Endodermal cell (in vitro differentiated cells): Measurements from ENCODE around the gene TMEM273. TPM values are rescaled to one million over a fixed set of nuclear protein-coding genes. Genes with fewer than 3 reads are reported as not detected.

ENCODE experiments used
- DNase-seq: peaks from one replicate; pipeline ENCODE4 v3.0.0-alpha.2; 2017
- H3K27ac ChIP-seq: 2 replicates; pipeline ENCODE4 v1.5.1; 2013; ENCODE audit warnings: mild to moderate bottlenecking, low read depth, low read length, moderate library complexity
- H3K27me3 ChIP-seq: 2 replicates; pipeline ENCODE4 v1.6.1; 2013; ENCODE audit warnings: mild to moderate bottlenecking, low read length, moderate library complexity; ENCODE audit not compliant: insufficient read depth, control insufficient read depth, poor library complexity, severe bottlenecking
- H3K36me3 ChIP-seq: 2 replicates; pipeline ENCODE4 v1.7.0; 2013; ENCODE audit warnings: mild to moderate bottlenecking, low read length, moderate library complexity; ENCODE audit not compliant: control insufficient read depth, insufficient read depth
- H3K4me1 ChIP-seq: one replicate; pipeline ENCODE4 v1.7.0; 2013; ENCODE audit warnings: low read length; ENCODE audit not compliant: control insufficient read depth, insufficient read depth
- H3K4me3 ChIP-seq: 2 replicates; pipeline ENCODE4 v1.5.1; 2013; ENCODE audit warnings: mild to moderate bottlenecking, low read length, moderate library complexity
- H3K9ac ChIP-seq: 2 replicates; pipeline ENCODE4 v1.6.1; 2013; ENCODE audit warnings: mild to moderate bottlenecking, low read length, moderate library complexity; ENCODE audit not compliant: poor library complexity, severe bottlenecking; ENCODE audit errors: extremely low read depth
- H3K9me3 ChIP-seq: 2 replicates; pipeline ENCODE4 v1.6.1; 2013; ENCODE audit warnings: mild to moderate bottlenecking, low read length, moderate library complexity; ENCODE audit not compliant: control insufficient read depth
- H3K27ac Mint-ChIP-seq: 2 replicates; pipeline ENCODE4 v1.8.0; 2020; ENCODE audit warnings: mixed read lengths
- H3K27me3 Mint-ChIP-seq: 2 replicates; pipeline ENCODE4 v1.8.0; 2021; ENCODE audit warnings: mild to moderate bottlenecking, mixed read lengths; ENCODE audit not compliant: insufficient read depth
- H3K36me3 Mint-ChIP-seq: 2 replicates; pipeline ENCODE4 v1.8.0; 2020; ENCODE audit warnings: low read depth, mixed read lengths
- H3K4me1 Mint-ChIP-seq: 2 replicates; pipeline ENCODE4 v1.8.0; 2020; ENCODE audit warnings: mixed read lengths
- H3K4me3 Mint-ChIP-seq: 2 replicates; pipeline ENCODE4 v1.8.0; 2020; ENCODE audit warnings: mild to moderate bottlenecking, moderate library complexity, mixed read lengths
- H3K9me3 Mint-ChIP-seq: 2 replicates; pipeline ENCODE4 v1.8.0; 2020; ENCODE audit warnings: mild to moderate bottlenecking, mixed read lengths
- CTCF ChIP-seq: fragments of 200-600 bp; sonication (generic); conservative IDR thresholded peaks from 2 replicates; pipeline ENCODE4 v1.5.0; 2021; ENCODE audit warnings: antibody characterized with exemption, mild to moderate bottlenecking
- WGBS, 2 experiments: methylation state at CpG; one replicate each; pipeline versions ENCODE4 v1.1.5 to v1.1.7; 2013; ENCODE audit warnings: missing lambda C conversion rate in 2 of 2, mixed read lengths in 1 of 2; ENCODE audit not compliant: insufficient coverage in 1 of 2, insufficient read length in 1 of 2; 5-methylcytosine and 5-hydroxymethylcytosine counted together
- total RNA-seq, 2 donors: library from RNA; stranded (reverse); fragmentation: NEBNext Ultra II Directional in 1 of 2; extraction: Animal tissue kit (Norgen Biotek cat#: 25700) in 1 of 2; gene quantifications; 2 replicates in 1 of 2; 3 replicates in 1 of 2; pipeline ENCODE4 v1.2.1, GENCODE V29; 2021

Gene TMEM273
- total RNA-seq, 2 donors from 2014 or later, result not detected

GRCh38 chr10:49223205-49223604, 35.0 kb upstream of the TMEM273 start:
- Histone ChIP-seq H3K9ac (no peak overlapping the region), H3K36me3 (no peaks in the 10 kb centered on the region), H3K27me3 (no peaks in the 10 kb centered on the region), H3K9me3 (peaks cover 5% of the 10 kb centered on the region), H3K4me3 (no peak overlapping the region), H3K4me1 (no peaks in the 10 kb centered on the region), H3K27ac (no peak overlapping the region)
- H3K9me3 Mint-ChIP-seq, result peaks cover 14% of the 10 kb centered on the region
- peaks cover 10% of the 10 kb centered on the region for H3K27me3 Mint-ChIP-seq
- no peaks in the 10 kb centered on the region for H3K36me3 Mint-ChIP-seq
- peaks cover 9% of the 10 kb centered on the region for H3K4me1 Mint-ChIP-seq
- H3K27ac Mint-ChIP-seq, result no peak overlapping the region
- DNase-seq, result no peak
- no peak for TF ChIP-seq CTCF
- no peak overlapping the region for H3K4me3 Mint-ChIP-seq

- Histone ChIP-seq H3K36me3 (no peaks in the 10 kb centered on the region), H3K4me1 (no peaks in the 10 kb centered on the region), H3K9me3 (peaks cover 5% of the 10 kb centered on the region), H3K27me3 (no peaks in the 10 kb centered on the region), H3K27ac (no peak overlapping the region), H3K4me3 (no peak overlapping the region), H3K9ac (no peak overlapping the region)
- H3K27me3 Mint-ChIP-seq, result peaks cover 10% of the 10 kb centered on the region
- no peak overlapping the region for H3K27ac Mint-ChIP-seq
- H3K4me3 Mint-ChIP-seq, result no peak overlapping the region
- peaks cover 14% of the 10 kb centered on the region for H3K9me3 Mint-ChIP-seq
- DNase-seq, result no peak
- WGBS, 2 experiments, result 90 to 94% methylated on average over 2 to 3 of the region's 3 CpGs
- H3K4me1 Mint-ChIP-seq, result peaks cover 9% of the 10 kb centered on the region
- no peaks in the 10 kb centered on the region for H3K36me3 Mint-ChIP-seq
- TF ChIP-seq CTCF, result peak; percentile 23
Measured at GRCh38 chr10:49222170-49222569, 34.0 kb upstream of the TMEM273 start.

- peaks cover 5% of the 10 kb centered on the region for H3K9me3 ChIP-seq
- H3K4me1 Mint-ChIP-seq, result peaks cover 7% of the 10 kb centered on the region
- H3K27me3 ChIP-seq, result no peaks in the 10 kb centered on the region
- H3K36me3 Mint-ChIP-seq, result no peaks in the 10 kb centered on the region
- H3K27me3 Mint-ChIP-seq, result peaks cover 7% of the 10 kb centered on the region
- no peaks in the 10 kb centered on the region for H3K4me1 ChIP-seq
- TF ChIP-seq CTCF, result no peak
- H3K4me3 ChIP-seq, result no peak overlapping the region
- 85 to 92% methylated on average over 2 of the region's 2 CpGs for WGBS, 2 experiments
- no peaks in the 10 kb centered on the region for H3K36me3 ChIP-seq
- H3K9ac ChIP-seq, result no peak overlapping the region
- peaks cover 14% of the 10 kb centered on the region for H3K9me3 Mint-ChIP-seq
- no peak for DNase-seq
- no peak overlapping the region for H3K4me3 Mint-ChIP-seq
- H3K27ac ChIP-seq, result no peak overlapping the region
- H3K27ac Mint-ChIP-seq, result no peak overlapping the region
Measured at GRCh38 chr10:49220679-49221078, 32.5 kb upstream of the TMEM273 start.
